ENCODE results near the gene LSAMP. TPM values are rescaled to one million over a fixed set of nuclear protein-coding genes. Genes with fewer than 3 reads are reported as not detected.

The LSAMP gene
- total RNA-seq, 4 donors from 2014 or later: 4.3 to 5.2 (median 5.0) TPM

GRCh38 chr3:116337229-116337628 is 108.1 kb downstream of the LSAMP start:
- no peaks in the 10 kb centered on the region for H3K9me3 ChIP-seq
- H3K27ac ChIP-seq: no peak overlapping the region
- H3K4me3 ChIP-seq: no peak overlapping the region
- no peaks in the 10 kb centered on the region for H3K4me1 ChIP-seq
- WGBS: 79% methylated on average over 1 of the region's 1 CpG
- no peak for DNase-seq (ENCODE audit: low spot score in 2 of 2)
- no peaks in the 10 kb centered on the region for H3K36me3 ChIP-seq
- TF ChIP-seq POLR2AphosphoS5 (IDR thresholded peaks at IDR 0.05) (no peak), EP300 (IDR thresholded peaks at IDR 0.05) (no peak), POLR2A (IDR thresholded peaks at IDR 0.05) (no peak)
- no peaks in the 10 kb centered on the region for H3K27me3 ChIP-seq

DNA sequence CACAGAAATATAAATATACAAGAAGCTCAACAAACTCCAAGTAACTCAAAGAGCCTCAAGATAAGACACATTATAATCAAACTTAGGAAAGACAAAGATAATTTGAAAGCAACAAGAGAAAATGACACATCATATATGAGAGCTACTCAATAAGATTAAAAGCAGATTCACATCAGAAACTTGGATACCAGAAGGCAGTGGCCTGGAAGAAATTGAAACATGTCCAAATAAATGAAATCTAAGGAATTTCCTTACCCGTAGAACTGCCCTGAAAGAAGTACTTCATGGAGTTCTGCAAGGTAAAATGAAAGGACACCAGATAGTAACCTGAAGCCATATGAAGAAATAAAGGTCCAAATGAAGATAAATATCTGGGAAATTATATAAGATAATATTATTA is 113.9 kb downstream of the LSAMP start:
- H3K27me3 ChIP-seq: no peaks in the 10 kb centered on the region
- 58% methylated on average over 1 of the region's 1 CpG for WGBS
- TF ChIP-seq EP300 (IDR thresholded peaks at IDR 0.05): no peak
- no peak for TF ChIP-seq POLR2A (IDR thresholded peaks at IDR 0.05)
- TF ChIP-seq POLR2AphosphoS5 (IDR thresholded peaks at IDR 0.05): no peak
- TF ChIP-seq, protein P1, sequence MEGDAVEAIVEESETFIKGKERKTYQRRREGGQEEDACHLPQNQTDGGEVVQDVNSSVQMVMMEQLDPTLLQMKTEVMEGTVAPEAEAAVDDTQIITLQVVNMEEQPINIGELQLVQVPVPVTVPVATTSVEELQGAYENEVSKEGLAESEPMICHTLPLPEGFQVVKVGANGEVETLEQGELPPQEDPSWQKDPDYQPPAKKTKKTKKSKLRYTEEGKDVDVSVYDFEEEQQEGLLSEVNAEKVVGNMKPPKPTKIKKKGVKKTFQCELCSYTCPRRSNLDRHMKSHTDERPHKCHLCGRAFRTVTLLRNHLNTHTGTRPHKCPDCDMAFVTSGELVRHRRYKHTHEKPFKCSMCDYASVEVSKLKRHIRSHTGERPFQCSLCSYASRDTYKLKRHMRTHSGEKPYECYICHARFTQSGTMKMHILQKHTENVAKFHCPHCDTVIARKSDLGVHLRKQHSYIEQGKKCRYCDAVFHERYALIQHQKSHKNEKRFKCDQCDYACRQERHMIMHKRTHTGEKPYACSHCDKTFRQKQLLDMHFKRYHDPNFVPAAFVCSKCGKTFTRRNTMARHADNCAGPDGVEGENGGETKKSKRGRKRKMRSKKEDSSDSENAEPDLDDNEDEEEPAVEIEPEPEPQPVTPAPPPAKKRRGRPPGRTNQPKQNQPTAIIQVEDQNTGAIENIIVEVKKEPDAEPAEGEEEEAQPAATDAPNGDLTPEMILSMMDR (IDR thresholded peaks at IDR 0.05): no peak
- H3K9me3 ChIP-seq: no peaks in the 10 kb centered on the region
- DNase-seq (ENCODE audit: low spot score in 2 of 2): no peak
- no peak overlapping the region for H3K27ac ChIP-seq
- H3K4me3 ChIP-seq: no peak overlapping the region
- H3K36me3 ChIP-seq: no peaks in the 10 kb centered on the region
- no peaks in the 10 kb centered on the region for H3K4me1 ChIP-seq

GRCh38 chr3:116322750-116323375 is 122.4 kb downstream of the LSAMP start:
- Histone ChIP-seq H3K36me3 (no peaks in the 10 kb centered on the region), H3K9me3 (no peaks in the 10 kb centered on the region), H3K27ac (no peak overlapping the region), H3K4me3 (no peak overlapping the region), H3K4me1 (no peaks in the 10 kb centered on the region), H3K27me3 (no peaks in the 10 kb centered on the region)
- no peak for TF ChIP-seq POLR2A (IDR thresholded peaks at IDR 0.05)
- TF ChIP-seq POLR2AphosphoS5 (IDR thresholded peaks at IDR 0.05): no peak
- TF ChIP-seq, protein P1 (IDR thresholded peaks at IDR 0.05): no peak
- TF ChIP-seq EP300 (IDR thresholded peaks at IDR 0.05): no peak
- DNase-seq (ENCODE audit: low spot score in 2 of 2): no peak
- WGBS: 92% methylated on average over 2 of the region's 2 CpGs

GRCh38 chr3:116318370-116318769 is 126.9 kb downstream of the LSAMP start:
- Histone ChIP-seq H3K4me3 (no peak overlapping the region), H3K27ac (no peak overlapping the region), H3K36me3 (no peaks in the 10 kb centered on the region), H3K9me3 (no peaks in the 10 kb centered on the region), H3K4me1 (no peaks in the 10 kb centered on the region), H3K27me3 (no peaks in the 10 kb centered on the region)
- no peak for DNase-seq (ENCODE audit: low spot score in 2 of 2)
- TF ChIP-seq POLR2A (IDR thresholded peaks at IDR 0.05): no peak
- TF ChIP-seq POLR2AphosphoS5 (IDR thresholded peaks at IDR 0.05): no peak
- TF ChIP-seq EP300 (IDR thresholded peaks at IDR 0.05): no peak
- TF ChIP-seq, protein P1 (IDR thresholded peaks at IDR 0.05): no peak
- WGBS: 88% methylated on average over 1 of the region's 1 CpG

DNA sequence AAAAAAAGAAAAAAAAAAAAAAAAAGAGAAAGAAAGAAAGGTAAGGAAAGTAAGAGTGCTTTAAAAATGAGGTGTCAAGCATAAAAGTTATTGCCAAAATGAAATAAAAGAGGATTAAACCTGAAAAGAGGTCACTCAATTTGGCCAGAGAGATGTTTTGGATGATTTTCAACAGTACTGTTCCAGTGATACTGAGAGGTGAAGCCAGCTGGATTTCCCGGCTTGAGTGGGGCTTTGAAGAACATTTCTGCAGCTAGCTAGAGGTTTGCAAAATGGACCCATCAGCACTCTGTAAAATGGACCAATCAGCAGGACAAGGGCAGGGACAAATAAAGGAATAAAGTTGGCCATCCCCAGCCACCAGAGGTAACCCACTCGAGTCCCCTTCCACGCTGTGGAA is 128.5 kb downstream of the LSAMP start:
- Histone ChIP-seq H3K36me3 (no peaks in the 10 kb centered on the region), H3K9me3 (no peaks in the 10 kb centered on the region), H3K4me1 (no peaks in the 10 kb centered on the region), H3K4me3 (no peak overlapping the region), H3K27me3 (no peaks in the 10 kb centered on the region), H3K27ac (no peak overlapping the region)
- WGBS: 88% methylated on average over 3 of the region's 3 CpGs
- TF ChIP-seq POLR2A (IDR thresholded peaks at IDR 0.05) (no peak), POLR2AphosphoS5 (IDR thresholded peaks at IDR 0.05) (no peak)
- DNase-seq (ENCODE audit: low spot score in 2 of 2): no peak

DNA sequence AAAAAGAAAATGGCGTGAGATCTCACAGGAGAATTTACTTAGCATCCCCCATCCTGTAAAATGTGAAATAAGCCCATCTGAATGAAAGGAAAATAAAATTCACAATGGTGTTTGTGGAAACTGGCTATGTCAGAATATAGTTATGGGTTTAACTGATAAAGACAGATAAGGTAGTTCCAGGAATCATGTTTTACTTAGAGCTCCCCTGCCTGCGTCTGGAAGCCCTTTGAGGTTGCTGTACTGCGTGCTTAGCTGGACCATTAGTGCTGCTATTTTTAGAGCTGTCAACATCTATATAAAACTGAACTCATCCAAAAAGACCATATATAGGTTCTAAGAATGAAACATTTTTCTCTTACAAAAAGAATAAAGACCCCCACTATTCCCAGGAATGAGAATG is 130.8 kb downstream of the LSAMP start:
- H3K27me3 ChIP-seq: no peaks in the 10 kb centered on the region
- H3K27ac ChIP-seq: no peak overlapping the region
- H3K36me3 ChIP-seq: no peaks in the 10 kb centered on the region
- DNase-seq (ENCODE audit: low spot score in 2 of 2): no peak
- no peaks in the 10 kb centered on the region for H3K9me3 ChIP-seq
- H3K4me1 ChIP-seq: no peaks in the 10 kb centered on the region
- 69% methylated on average over 3 of the region's 3 CpGs for WGBS
- no peak for TF ChIP-seq POLR2A (IDR thresholded peaks at IDR 0.05)
- TF ChIP-seq, protein P1 (IDR thresholded peaks at IDR 0.05): no peak
- TF ChIP-seq EP300 (IDR thresholded peaks at IDR 0.05): no peak
- TF ChIP-seq POLR2AphosphoS5 (IDR thresholded peaks at IDR 0.05): no peak
- H3K4me3 ChIP-seq: no peak overlapping the region
